NOMO-1 (cell line): Measurements from ENCODE around the gene STEAP1B.

Source experiments
- DNase-seq, 2 experiments: peaks; one replicate each; lab custom pipeline; 2025; ENCODE audit not compliant: unreplicated experiment in 2 of 2; lab: John Stamatoyannopoulos, UW

Gene STEAP1B

GRCh38 chr7:22377703-22378102 lies 122.3 kb downstream of the STEAP1B start:
- DNase-seq: no peak

- no peak for DNase-seq
Observed at GRCh38 chr7:22375359-22376048, 124.5 kb downstream of the STEAP1B start.

- no peak for DNase-seq
Observed at GRCh38 chr7:22373911-22374310, 126.1 kb downstream of the STEAP1B start.

DNA sequence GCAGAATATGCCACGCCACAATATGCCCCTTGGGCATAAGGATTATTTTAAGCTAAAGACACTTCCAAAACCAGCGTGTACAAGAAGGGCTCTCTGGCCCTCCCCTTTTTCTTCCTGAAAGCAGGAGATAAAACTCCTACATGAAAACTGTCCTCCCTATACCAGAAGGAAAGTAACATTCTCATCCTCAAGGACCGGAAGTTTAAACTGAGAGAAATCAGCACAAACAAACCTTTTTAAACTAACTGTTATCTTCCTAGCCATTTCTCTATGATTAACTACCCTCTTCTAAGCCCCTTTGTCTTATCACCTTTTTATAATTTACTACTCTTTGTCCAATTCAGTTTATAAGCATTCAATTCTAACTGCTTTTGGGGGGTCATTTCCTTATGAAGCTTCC lies 126.6 kb downstream of the STEAP1B start:
- no peak for DNase-seq

DNA sequence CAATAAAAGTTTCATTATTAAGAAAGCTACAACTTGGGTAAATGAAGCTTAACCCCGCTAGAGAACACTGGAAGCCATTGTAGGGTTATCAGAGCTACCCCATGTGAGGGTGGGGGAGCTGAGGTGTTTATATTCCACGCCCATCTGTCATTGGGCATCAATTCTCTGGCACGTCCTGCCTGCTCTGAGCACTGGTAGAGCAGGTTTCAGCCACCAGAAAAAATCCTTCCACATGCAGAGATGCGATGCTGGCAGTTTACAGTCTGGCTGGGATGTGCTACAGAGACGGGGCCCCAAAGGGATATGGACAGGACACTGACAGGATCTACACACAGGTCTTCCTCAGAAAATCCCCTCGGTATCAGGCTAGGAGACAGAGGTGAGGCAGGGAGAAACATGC lies 127.1 kb downstream of the STEAP1B start:
- DNase-seq: no peak

GRCh38 chr7:22371878-22372277 lies 128.1 kb downstream of the STEAP1B start:
- no peak for DNase-seq
